SK-N-SH (cell line): ENCODE results near the gene ZNF346. TPM values are rescaled to one million over a fixed set of nuclear protein-coding genes. Genes with fewer than 3 reads are reported as not detected.

Experiments used
- CTCF ChIA-PET: fragments of 300-600, 350-600 bp; formaldehyde crosslinking; extraction: SDS; loops from one replicate; lab custom pipeline; 2021; lab: Yijun Ruan, JAX
- POLR2A ChIA-PET: fragments of 350-600 bp; sonication (Branson Sonifier 250); formaldehyde crosslinking; extraction: SDS; loops from one replicate; lab custom pipeline; 2020; ENCODE audit warnings: antibody characterized with exemption, inconsistent platforms; lab: Yijun Ruan, JAX
- DNase-seq: peaks from one replicate; pipeline ENCODE4 v3.0.0; 2012
- H2AFZ ChIP-seq: fragments of 200-600 bp; sonication (generic); 2 replicates; pipeline ENCODE4 v1.8.1; 2016; ENCODE audit warnings: antibody characterized with exemption, mild to moderate bottlenecking, low read depth
- H3F3A ChIP-seq: fragments of 200-600 bp; sonication (generic); replicated peaks from 2 replicates; pipeline ENCODE3; 2016; ENCODE audit warnings: antibody characterized with exemption, mild to moderate bottlenecking; ENCODE audit not compliant: insufficient read depth
- H3K27ac ChIP-seq, 2 experiments: fragments of 200-500 bp in 1 of 2; fragments of 200-600 bp in 1 of 2; sonication (Bioruptor generic) in 1 of 2; sonication (generic), shearing (Covaris generic) in 1 of 2; 2 replicates each; pipeline versions ENCODE4 v1.5.1 to v1.6.1; 2014 to 2016; ENCODE audit warnings: low read depth in 2 of 2, inconsistent platforms in 1 of 2, low read length in 1 of 2, mild to moderate bottlenecking in 1 of 2, mixed read lengths in 1 of 2
- H3K27me3 ChIP-seq: fragments of 200-600 bp; sonication (generic), shearing (Covaris generic); 2 replicates; pipeline ENCODE4 v1.6.1; 2016; ENCODE audit warnings: mixed run types; ENCODE audit not compliant: insufficient read depth
- H3K36me3 ChIP-seq, 2 experiments: fragments of 200-500 bp in 1 of 2; fragments of 200-600 bp in 1 of 2; sonication (Bioruptor generic) in 1 of 2; sonication (generic) in 1 of 2; replicated peaks in 1 of 2; 2 replicates each; pipeline versions ENCODE3 to v1.5.1; 2014 to 2016; ENCODE audit warnings: low read length in 1 of 2, mild to moderate bottlenecking in 1 of 2; ENCODE audit not compliant: insufficient read depth in 2 of 2, control insufficient read depth in 1 of 2
- H3K4me1 ChIP-seq, 2 experiments: fragments of 200-500 bp in 1 of 2; fragments of 200-600 bp in 1 of 2; sonication (Bioruptor generic) in 1 of 2; sonication (generic), shearing (Covaris generic) in 1 of 2; 2 replicates each; pipeline versions ENCODE4 v1.5.1 to v1.6.1; 2014 to 2016; ENCODE audit warnings: low read depth in 1 of 2, low read length in 1 of 2, mixed run types in 1 of 2; ENCODE audit not compliant: insufficient read depth in 2 of 2, control insufficient read depth in 1 of 2
- H3K4me2 ChIP-seq: fragments of 200-600 bp; sonication (generic), shearing (Covaris generic); 2 replicates; pipeline ENCODE4 v1.6.1; 2017; ENCODE audit warnings: mixed run types
- H3K4me3 ChIP-seq, 2 experiments: fragments of 200-500 bp in 1 of 2; fragments of 200-600 bp in 1 of 2; sonication (Bioruptor generic) in 1 of 2; sonication (generic), shearing (Covaris generic) in 1 of 2; 2 replicates each; pipeline versions ENCODE4 v1.5.1 to v1.8.1; 2014 to 2016; ENCODE audit warnings: low read depth in 2 of 2, inconsistent platforms in 1 of 2, low read length in 1 of 2, mild to moderate bottlenecking in 1 of 2, mixed read lengths in 1 of 2, moderate library complexity in 1 of 2
- H3K79me2 ChIP-seq: fragments of 200-600 bp; sonication (generic); 2 replicates; pipeline ENCODE4 v1.8.1; 2017; ENCODE audit warnings: mild to moderate bottlenecking; ENCODE audit not compliant: insufficient read depth
- H3K9ac ChIP-seq: fragments of 200-600 bp; sonication (generic); 2 replicates; pipeline ENCODE4 v1.6.1; 2017; ENCODE audit warnings: mixed run types
- H3K9me2 ChIP-seq: fragments of 200-600 bp; sonication (generic); 2 replicates; pipeline ENCODE4 v1.6.1; 2017; ENCODE audit warnings: mixed run types
- H3K9me3 ChIP-seq: fragments of 200-600 bp; sonication (generic); 2 replicates; pipeline ENCODE4 v1.6.1; 2017; ENCODE audit warnings: mixed run types, mild to moderate bottlenecking, moderate library complexity
- H4K20me1 ChIP-seq: fragments of 200-600 bp; sonication (generic); 2 replicates; pipeline ENCODE4 v1.6.1; 2017; ENCODE audit warnings: mild to moderate bottlenecking, mixed run types; ENCODE audit not compliant: insufficient read depth
- EP300 ChIP-seq, 2 experiments: IDR thresholded peaks; 2 replicates each; pipeline versions ENCODE4 v1.4.0 to v1.6.1; 2012; ENCODE audit warnings: borderline replicate concordance in 1 of 2, low read depth in 1 of 2, low read length in 1 of 2
- EZH2phosphoT487 ChIP-seq: fragments of 200-600 bp; sonication (generic); IDR thresholded peaks from 2 replicates; pipeline ENCODE4 v1.6.1; 2017; ENCODE audit warnings: low read depth, mixed run types, mild to moderate bottlenecking, antibody characterized with exemption, moderate library complexity, borderline replicate concordance
- FOSL2 ChIP-seq: IDR thresholded peaks from 2 replicates; pipeline ENCODE4 v1.4.0; 2012; ENCODE audit warnings: low read depth, mild to moderate bottlenecking, moderate library complexity, borderline replicate concordance
- FOXJ3 ChIP-seq: sonication (generic); formaldehyde crosslinking; IDR thresholded peaks from 2 replicates; pipeline ENCODE4 v1.5.1; 2020; ENCODE audit warnings: mild to moderate bottlenecking, missing genetic modification reagents
- FOXM1 ChIP-seq: IDR thresholded peaks from 2 replicates; pipeline ENCODE4 v1.4.0; 2012; ENCODE audit warnings: low read depth, mild to moderate bottlenecking
- GABPA ChIP-seq: IDR thresholded peaks from 2 replicates; pipeline ENCODE4 v1.4.0; 2012; ENCODE audit warnings: low read depth, mild to moderate bottlenecking
- GATA2 ChIP-seq: sonication (generic); formaldehyde crosslinking; IDR thresholded peaks from 2 replicates; pipeline ENCODE4 v1.5.0; 2020; ENCODE audit warnings: mild to moderate bottlenecking, missing genetic modification reagents
- JUND ChIP-seq: IDR thresholded peaks from 2 replicates; pipeline ENCODE4 v1.4.0; 2012
- MAX ChIP-seq: IDR thresholded peaks from 2 replicates; pipeline ENCODE4 v1.4.0; 2012; ENCODE audit warnings: low read depth
- MEF2A ChIP-seq: IDR thresholded peaks from 2 replicates; pipeline ENCODE4 v1.4.0; 2012; ENCODE audit warnings: low read depth, borderline replicate concordance
- NFIC ChIP-seq: IDR thresholded peaks from 2 replicates; pipeline ENCODE4 v1.4.0; 2012; ENCODE audit warnings: borderline replicate concordance
- PBX3 ChIP-seq: IDR thresholded peaks from 2 replicates; pipeline ENCODE4; 2012
- POLR2AphosphoS5 ChIP-seq: IDR thresholded peaks from 2 replicates; pipeline ENCODE4 v1.6.1; 2012; ENCODE audit warnings: low read depth, low read length
- RFX5 ChIP-seq: IDR thresholded peaks from 2 replicates; pipeline ENCODE4 v1.6.1; 2012; ENCODE audit warnings: mild to moderate bottlenecking, improper control_type of control experiment, low read length
- SIN3A ChIP-seq: IDR thresholded peaks from 2 replicates; pipeline ENCODE4 v1.6.1; 2012; ENCODE audit warnings: low read depth, mild to moderate bottlenecking, low read length, moderate library complexity, borderline replicate concordance
- TAF1 ChIP-seq: IDR thresholded peaks from 2 replicates; pipeline ENCODE4 v1.6.1; 2012; ENCODE audit warnings: low read depth, mild to moderate bottlenecking, low read length, moderate library complexity, borderline replicate concordance
- TCF12 ChIP-seq: IDR thresholded peaks from 2 replicates; pipeline ENCODE4 v1.4.0; 2012
- TEAD4 ChIP-seq: IDR thresholded peaks from 2 replicates; pipeline ENCODE4 v1.4.0; 2012; ENCODE audit warnings: mild to moderate bottlenecking, borderline replicate concordance; ENCODE audit not compliant: insufficient read depth
- USF2 ChIP-seq: fragments of 150-350 bp; IDR thresholded peaks from 2 replicates; pipeline ENCODE4 v1.6.1; 2017; ENCODE audit warnings: antibody characterized with exemption, low read length, low read depth, borderline replicate concordance
- YY1 ChIP-seq: IDR thresholded peaks from 2 replicates; pipeline ENCODE4 v1.4.0; 2012; ENCODE audit warnings: low read depth, mild to moderate bottlenecking
- ZBTB33 ChIP-seq: IDR thresholded peaks from 2 replicates; pipeline ENCODE4 v1.4.0; 2012; ENCODE audit warnings: low read depth, borderline replicate concordance
- WGBS: methylation state at CpG from one replicate; pipeline ENCODE4 v1.1.6; 2017; ENCODE audit warnings: low lambda C conversion rate; 5-methylcytosine and 5-hydroxymethylcytosine counted together
- polyA plus RNA-seq, 3 experiments: library from polyadenylated mRNA; depleted of rRNA; stranded (reverse); fragments of >200 nt; gene quantifications; 2 replicates each; pipeline ENCODE4 v1.2.3, GENCODE V29; 2012

ZNF346 gene
- polyA plus RNA-seq, 1 of the 3 experiments (the other 2 are of a cell fraction): 15.1 TPM

- no peaks in the 10 kb centered on the region for H3K4me1 ChIP-seq
- no peak overlapping the region for H3K9ac ChIP-seq
- H3K4me3 ChIP-seq: no peak overlapping the region
- TF ChIP-seq POLR2AphosphoS5 (no peak), EZH2phosphoT487 (no peak), ZBTB33 (no peak), NFIC (no peak), FOXM1 (no peak), FOXJ3 (CRISPR knock-in tag) (no peak), MEF2A (no peak), PBX3 (no peak), TCF12 (no peak), YY1 (no peak), EP300 (IDR thresholded peaks at IDR 0.05; ENCODE audit: borderline replicate concordance in 1 of 2, low read depth in 1 of 2, low read length in 1 of 2) (no peak), TAF1 (no peak), GATA2 (CRISPR knock-in tag) (no peak)
- DNase-seq: no peak
- no peaks in the 10 kb centered on the region for H4K20me1 ChIP-seq
- H3K4me2 ChIP-seq: no peak overlapping the region
- ChIA-PET CTCF (interaction anchor here (2.9 to 4.2 kb wide), 2 partner anchors 9 to 33 kb away, joined by 21 to 25 read pairs; no protein-coding TSS in a partner anchor), POLR2A (no interaction called here)
- H3F3A ChIP-seq: peaks cover 4% of the 10 kb centered on the region
- H3K36me3 ChIP-seq: no peaks in the 10 kb centered on the region
- no peak overlapping the region for H2AFZ ChIP-seq
- 88% methylated on average over 4 of the region's 5 CpGs for WGBS
- H3K27ac ChIP-seq: no peak overlapping the region
- no peaks in the 10 kb centered on the region for H3K9me2 ChIP-seq
- H3K9me3 ChIP-seq: no peaks in the 10 kb centered on the region
- no peaks in the 10 kb centered on the region for H3K27me3 ChIP-seq
- no peaks in the 10 kb centered on the region for H3K79me2 ChIP-seq
Observed at GRCh38 chr5:177080265-177080664, 57.8 kb downstream of the ZNF346 start.

GRCh38 chr5:177081859-177082258, 59.4 kb downstream of the ZNF346 start:
- H3K4me1 ChIP-seq: no peaks in the 10 kb centered on the region; a peak in 1 of 4 replicates
- H3K27ac ChIP-seq: no peak overlapping the region
- no peak overlapping the region for H3K4me2 ChIP-seq
- TF ChIP-seq TAF1 (no peak), USF2 (no peak), FOSL2 (no peak), YY1 (no peak), TEAD4 (no peak), MEF2A (no peak), JUND (no peak), GABPA (no peak), MAX (no peak), ZBTB33 (no peak), RFX5 (no peak), SIN3A (no peak), NFIC (no peak)
- H3F3A ChIP-seq: peaks cover 12% of the 10 kb centered on the region
- no peaks in the 10 kb centered on the region for H3K9me2 ChIP-seq
- H2AFZ ChIP-seq: no peak overlapping the region
- H3K27me3 ChIP-seq: no peaks in the 10 kb centered on the region
- DNase-seq: no peak
- H3K36me3 ChIP-seq: no peaks in the 10 kb centered on the region
- CTCF ChIA-PET: interaction anchor here (1.5 to 9.0 kb wide), 3 partner anchors 10 to 421 kb away, joined by 5 to 87 read pairs (median 25); no protein-coding TSS in a partner anchor
- H3K9me3 ChIP-seq: no peaks in the 10 kb centered on the region
- no peak overlapping the region for H3K4me3 ChIP-seq
- POLR2A ChIA-PET: no interaction called here
- 93% methylated on average over 6 of the region's 10 CpGs for WGBS
- no peaks in the 10 kb centered on the region for H3K79me2 ChIP-seq
- H4K20me1 ChIP-seq: no peaks in the 10 kb centered on the region
- no peak overlapping the region for H3K9ac ChIP-seq
